Skeletal muscle tissue (tissue), 4 donors: Measurements from ENCODE around the gene CERK. TPM values are rescaled to one million over a fixed set of nuclear protein-coding genes. Genes with fewer than 3 reads are reported as not detected.

Source experiments
- H3K27ac ChIP-seq: one replicate; pipeline ENCODE4 v1.7.0; 2013; ENCODE audit warnings: mild to moderate bottlenecking, low read depth, low read length, inconsistent platforms
- H3K27me3 ChIP-seq, 3 donors: one replicate each; pipeline ENCODE4 v1.7.0; 2013; ENCODE audit warnings: low read length in 3 of 3; ENCODE audit not compliant: control insufficient read depth in 3 of 3, insufficient read depth in 3 of 3
- H3K36me3 ChIP-seq, 3 donors: one replicate each; pipeline ENCODE4 v1.7.0; 2013; ENCODE audit warnings: low read length in 3 of 3; ENCODE audit not compliant: control insufficient read depth in 3 of 3, insufficient read depth in 3 of 3
- H3K4me1 ChIP-seq, 3 donors: one replicate each; pipeline ENCODE4 v1.7.0; 2013; ENCODE audit warnings: low read length in 3 of 3, mild to moderate bottlenecking in 3 of 3; ENCODE audit not compliant: control insufficient read depth in 3 of 3, insufficient read depth in 3 of 3
- H3K4me3 ChIP-seq, 3 donors: one replicate each; pipeline ENCODE4 v1.7.0; 2013; ENCODE audit warnings: low read length in 3 of 3
- H3K9ac ChIP-seq, 3 donors: one replicate each; pipeline ENCODE4 v1.7.0; 2013; ENCODE audit warnings: low read length in 3 of 3, mild to moderate bottlenecking in 3 of 3, moderate library complexity in 2 of 3, low read depth in 1 of 3
- H3K9me3 ChIP-seq, 3 donors: one replicate each; pipeline ENCODE4 v1.7.0; 2013; ENCODE audit warnings: low read length in 3 of 3; ENCODE audit not compliant: control insufficient read depth in 3 of 3
- total RNA-seq: library from RNA; depleted of rRNA; stranded (reverse); fragments of >200 nt; gene quantifications from one replicate; pipeline ENCODE4 v1.2.3, GENCODE V29; 2014
- donor health status: Osteomylitis.

Gene CERK
- total RNA-seq, 1 donor from 2014 or later = 18.3 TPM

GRCh38 chr22:46707827-46708570 lies 30.1 kb downstream of the CERK start:
- Histone ChIP-seq H3K4me3 (no peak overlapping the region), H3K9ac (peak overlapping the region in 1 of 3 donors; percentile 25), H3K9me3 (no peaks in the 10 kb centered on the region), H3K36me3 (peaks cover 52 to 65% (median 56%) of the 10 kb centered on the region in 3 donors), H3K27me3 (no peaks in the 10 kb centered on the region), H3K27ac (no peak overlapping the region), H3K4me1 (no peaks in the 10 kb centered on the region)

DNA sequence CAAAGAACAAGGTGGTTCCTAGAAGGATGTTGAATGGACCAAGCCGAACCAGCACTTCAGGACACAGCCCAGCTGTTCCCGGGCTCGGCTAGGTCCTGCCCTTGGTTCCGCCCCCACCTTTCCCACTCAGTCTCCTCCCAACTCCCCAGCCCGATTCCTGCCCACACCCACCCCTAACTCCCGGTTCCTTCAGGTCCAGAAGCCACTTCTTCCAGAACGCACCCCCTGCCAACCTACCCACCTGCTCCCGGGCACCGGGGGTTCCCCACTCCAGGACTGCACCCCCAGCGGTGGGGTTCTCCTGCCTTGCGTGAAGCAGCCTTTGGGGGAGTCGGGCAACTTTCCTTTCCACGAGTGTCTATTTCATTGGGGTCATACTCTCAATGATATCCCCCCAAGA lies 30.7 kb downstream of the CERK start:
- Histone ChIP-seq H3K27ac (no peak overlapping the region), H3K27me3 (no peaks in the 10 kb centered on the region), H3K9ac (no peak overlapping the region), H3K36me3 (peaks cover 56 to 71% (median 62%) of the 10 kb centered on the region in 3 donors), H3K4me1 (no peaks in the 10 kb centered on the region), H3K4me3 (no peak overlapping the region), H3K9me3 (no peaks in the 10 kb centered on the region)

DNA sequence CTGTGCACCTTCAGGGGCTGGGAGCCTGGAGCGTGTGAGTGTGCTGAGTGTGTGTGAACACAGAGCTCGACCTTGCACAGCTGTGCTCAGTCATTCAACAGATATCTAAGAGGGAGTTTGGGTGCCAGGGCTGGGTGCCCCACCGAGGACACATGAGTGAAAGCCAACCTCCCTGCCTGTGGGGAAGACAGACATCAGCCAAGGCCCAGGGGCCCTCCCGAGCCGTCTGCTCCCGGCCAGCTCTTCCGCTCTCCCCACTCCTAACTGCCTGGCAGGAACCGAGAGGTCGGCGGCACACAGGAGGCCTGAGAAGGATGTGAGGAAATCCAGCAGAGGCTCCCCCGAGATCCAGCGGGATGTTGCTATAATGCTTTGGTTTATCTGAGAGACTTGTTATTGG lies 32.0 kb downstream of the CERK start:
- no peak overlapping the region for H3K9ac ChIP-seq
- H3K27ac ChIP-seq = no peak overlapping the region
- H3K4me1 ChIP-seq = no peaks in the 10 kb centered on the region
- H3K36me3 ChIP-seq = peaks cover 57 to 69% (median 61%) of the 10 kb centered on the region in 3 donors
- H3K4me3 ChIP-seq = no peak overlapping the region
- H3K27me3 ChIP-seq = no peaks in the 10 kb centered on the region
- no peaks in the 10 kb centered on the region for H3K9me3 ChIP-seq

GRCh38 chr22:46703996-46704370 lies 34.1 kb downstream of the CERK start:
- Histone ChIP-seq H3K4me1 (no peaks in the 10 kb centered on the region), H3K36me3 (peaks cover 60 to 69% (median 62%) of the 10 kb centered on the region in 3 donors), H3K27me3 (no peaks in the 10 kb centered on the region), H3K27ac (no peak overlapping the region), H3K9me3 (no peaks in the 10 kb centered on the region), H3K4me3 (no peak overlapping the region), H3K9ac (no peak overlapping the region)

DNA sequence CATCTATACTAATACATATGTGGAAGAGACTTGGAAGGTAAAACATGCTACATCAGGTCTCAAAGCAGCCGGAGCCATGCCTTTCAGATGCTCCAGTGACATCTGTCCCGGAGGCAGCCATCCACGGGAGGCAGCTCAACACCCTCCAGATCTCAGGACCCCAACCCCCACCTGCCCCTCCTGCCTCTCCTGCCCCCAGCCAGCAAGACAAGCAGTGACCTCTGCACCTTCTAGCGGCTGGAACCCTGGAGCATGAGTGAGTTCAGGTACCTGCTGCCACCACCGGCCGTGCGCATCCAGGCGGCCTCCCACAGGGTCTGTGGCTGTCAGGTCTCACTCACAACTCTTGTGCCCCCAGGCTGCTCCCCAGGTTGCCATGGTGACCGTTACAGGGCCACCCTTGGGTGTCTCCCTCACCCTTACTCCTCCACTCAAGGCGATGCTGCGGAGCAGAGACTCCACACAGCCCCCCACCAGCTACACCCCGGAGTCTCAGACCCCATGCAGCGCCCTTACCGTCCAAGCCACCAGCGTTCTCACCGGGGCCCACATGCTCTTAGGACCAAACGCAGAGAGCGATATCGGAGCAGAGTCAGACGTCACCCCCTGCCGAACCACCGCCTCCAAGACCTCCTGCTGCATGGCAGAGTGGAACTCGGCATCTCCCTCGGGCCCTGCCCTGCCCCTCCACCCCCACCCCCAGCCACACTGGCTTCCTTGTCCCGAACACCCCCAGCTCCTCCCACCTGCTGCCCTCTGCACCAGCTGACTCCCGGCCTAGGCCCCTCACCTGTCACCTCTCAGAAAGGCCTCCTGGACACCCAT lies 34.7 kb downstream of the CERK start:
- Histone ChIP-seq H3K9ac (no peak overlapping the region), H3K36me3 (peaks cover 59 to 66% (median 60%) of the 10 kb centered on the region in 3 donors), H3K27me3 (no peaks in the 10 kb centered on the region), H3K27ac (no peak overlapping the region), H3K4me3 (no peak overlapping the region), H3K9me3 (no peaks in the 10 kb centered on the region), H3K4me1 (no peaks in the 10 kb centered on the region)

DNA sequence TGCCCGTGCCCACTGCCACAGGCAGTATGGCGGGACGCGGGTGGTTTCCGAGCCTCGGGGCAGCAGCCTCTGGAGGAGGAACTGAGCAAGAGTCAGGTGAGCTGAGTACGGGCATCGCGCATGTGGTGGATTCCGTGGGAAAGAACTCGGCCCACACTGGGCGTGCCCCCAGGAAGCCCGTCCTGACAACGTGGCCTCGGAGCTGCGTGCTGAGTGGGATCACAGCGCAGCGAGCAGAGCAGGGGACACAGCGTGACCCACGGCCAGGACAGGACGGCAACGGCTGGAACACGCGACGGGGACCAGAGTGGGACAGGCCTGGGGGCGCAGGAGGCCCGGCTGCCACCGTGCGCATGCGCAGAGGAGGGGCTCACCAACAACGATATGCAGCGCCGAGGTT lies 36.8 kb downstream of the CERK start:
- Histone ChIP-seq H3K4me1 (no peaks in the 10 kb centered on the region), H3K9ac (no peak overlapping the region), H3K4me3 (no peak overlapping the region), H3K9me3 (no peaks in the 10 kb centered on the region), H3K27ac (no peak overlapping the region), H3K36me3 (peaks cover 57 to 66% (median 58%) of the 10 kb centered on the region in 3 donors), H3K27me3 (no peaks in the 10 kb centered on the region)

DNA sequence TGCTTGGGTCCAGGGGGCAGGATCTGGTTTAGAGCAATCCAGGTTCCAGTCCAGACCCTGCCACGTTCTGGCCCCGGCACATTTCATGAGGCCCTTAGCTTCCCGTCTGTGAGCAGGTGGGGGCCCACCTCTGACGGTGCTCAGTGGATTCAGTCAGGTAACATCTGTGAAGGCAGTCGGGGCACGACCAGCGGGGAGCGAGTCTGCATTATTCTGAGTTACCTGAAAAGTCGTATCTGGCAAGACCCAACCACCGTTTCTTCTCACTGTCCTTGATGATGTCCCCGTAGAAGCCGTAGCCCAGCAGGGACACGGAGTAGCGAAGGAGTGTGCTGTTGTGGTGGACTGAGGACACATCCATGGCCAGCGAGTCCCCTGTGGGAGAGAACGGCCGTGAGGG lies 39.0 kb downstream of the CERK start:
- no peaks in the 10 kb centered on the region for H3K9me3 ChIP-seq
- no peak overlapping the region for H3K27ac ChIP-seq
- H3K4me1 ChIP-seq = no peaks in the 10 kb centered on the region
- peaks cover 68 to 78% (median 72%) of the 10 kb centered on the region in 3 donors for H3K36me3 ChIP-seq
- H3K4me3 ChIP-seq = no peak overlapping the region
- no peaks in the 10 kb centered on the region for H3K27me3 ChIP-seq
- H3K9ac ChIP-seq = no peak overlapping the region

GRCh38 chr22:46697811-46698515 lies 40.1 kb downstream of the CERK start:
- Histone ChIP-seq H3K9me3 (no peaks in the 10 kb centered on the region), H3K9ac (no peak overlapping the region), H3K36me3 (peaks cover 73 to 78% (median 76%) of the 10 kb centered on the region in 3 donors), H3K27ac (no peak overlapping the region), H3K4me3 (no peak overlapping the region), H3K4me1 (no peaks in the 10 kb centered on the region), H3K27me3 (no peaks in the 10 kb centered on the region)

GRCh38 chr22:46696614-46697013 lies 41.4 kb downstream of the CERK start:
- no peaks in the 10 kb centered on the region for H3K4me1 ChIP-seq
- H3K9me3 ChIP-seq = no peaks in the 10 kb centered on the region
- peaks cover 71 to 78% (median 74%) of the 10 kb centered on the region in 3 donors for H3K36me3 ChIP-seq
- H3K27me3 ChIP-seq = no peaks in the 10 kb centered on the region
- H3K27ac ChIP-seq = no peak overlapping the region
- no peak overlapping the region for H3K9ac ChIP-seq
- H3K4me3 ChIP-seq = no peak overlapping the region

DNA sequence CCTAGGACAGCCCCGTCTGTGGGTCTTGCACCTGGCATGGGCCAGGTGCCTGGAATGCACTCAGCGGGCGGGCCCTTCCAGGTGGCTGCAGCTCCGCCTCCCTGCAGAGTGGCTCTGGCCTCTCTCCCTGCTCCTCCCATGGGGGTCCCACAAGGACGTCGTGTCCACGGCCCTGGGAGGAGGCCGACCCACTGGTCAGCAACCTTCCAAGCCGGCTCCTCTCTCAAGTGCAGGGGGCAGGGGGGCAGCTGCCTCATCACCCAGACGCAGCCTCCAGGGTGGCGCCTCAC lies 41.9 kb downstream of the CERK start:
- H3K4me1 ChIP-seq = no peaks in the 10 kb centered on the region
- H3K27ac ChIP-seq = no peak overlapping the region
- H3K9ac ChIP-seq = no peak overlapping the region
- H3K4me3 ChIP-seq = no peak overlapping the region
- H3K9me3 ChIP-seq = no peaks in the 10 kb centered on the region
- H3K27me3 ChIP-seq = no peaks in the 10 kb centered on the region
- H3K36me3 ChIP-seq = peaks cover 69 to 78% (median 73%) of the 10 kb centered on the region in 3 donors
